Testis (tissue), 3 donors: ENCODE measurements around the gene PPARA. TPM values are rescaled to one million over a fixed set of nuclear protein-coding genes. Genes with fewer than 3 reads are reported as not detected.
A peak's percentile ranks its signal among the peaks of the same experiment; 100 is the strongest.
"Not testable (repeated sequence)": the region's sequence is repeated elsewhere in the genome, so short reads cannot be mapped to it uniquely, and the experiment has no call there.

Experiments used
- DNase-seq: peaks from one replicate; pipeline ENCODE4 v3.0.0-alpha.2; 2019
- H3K27ac ChIP-seq, 2 donors: fragments of 200-600 bp; sonication (generic); one replicate each; pipeline ENCODE4 v1.5.1; 2019
- H3K27me3 ChIP-seq: fragments of 200-600 bp; sonication (generic); one replicate; pipeline ENCODE4 v1.5.1; 2019
- H3K36me3 ChIP-seq: fragments of 200-600 bp; sonication (generic); one replicate; pipeline ENCODE4 v1.5.1; 2017; ENCODE audit warnings: low read depth; ENCODE audit errors: missing control alignments
- H3K4me1 ChIP-seq: fragments of 200-600 bp; sonication (generic); one replicate; pipeline ENCODE4 v1.5.1; 2019
- H3K4me3 ChIP-seq, 2 donors: fragments of 200-600 bp; sonication (generic); one replicate each; pipeline ENCODE4 v1.5.1; 2017 to 2019
- H3K9me3 ChIP-seq: fragments of 200-600 bp; sonication (generic); one replicate; pipeline ENCODE4 v1.5.1; 2017
- CTCF ChIP-seq, 3 experiments: fragments of 450-650 bp in 2 of 3; fragments of 200-600 bp in 1 of 3; sonication (generic) in 1 of 3; IDR thresholded peaks; one replicate each; pipeline ENCODE4 v1.5.1; 2016 to 2019; ENCODE audit warnings: antibody characterized with exemption in 3 of 3, mild to moderate bottlenecking in 2 of 3, moderate library complexity in 1 of 3
- POLR2A ChIP-seq: fragments of 450-650 bp; IDR thresholded peaks from one replicate; pipeline ENCODE4 v1.6.1; 2017; ENCODE audit warnings: antibody characterized with exemption, mild to moderate bottlenecking, moderate library complexity
- WGBS, 2 donors: methylation state at CpG; one replicate each; pipeline ENCODE4 v1.1.5; 2018; 5-methylcytosine and 5-hydroxymethylcytosine counted together
- intact Hi-C: fragments of 100-400 bp; cut with DNase I; formaldehyde crosslinking; loops from one replicate; pipeline ENCODE4 v1.15.1; 2023; ENCODE audit warnings: low total_unique reads
- polyA plus RNA-seq: library from polyadenylated mRNA; stranded (reverse); fragments of 350-450 nt; fragmentation: Illumina TruSeq; extraction: RNeasy Lipid Tissue Mini Kit (QIAGEN cat#74804); gene quantifications from one replicate; pipeline ENCODE4 v1.2.3, GENCODE V29; 2014; ENCODE audit warnings: low read depth, low replicate concordance; ENCODE audit not compliant: insufficient read depth
- total RNA-seq, 2 donors: library from RNA; depleted of rRNA; stranded (reverse); fragments of >200 nt; gene quantifications; one replicate each; pipeline ENCODE4 v1.2.3, GENCODE V29; 2016

PPARA gene
- total and polyA plus RNA-seq, 3 donors from 2014 or later = 4.8 to 19.9 (median 18.1) TPM

- DNase-seq = no peak
- no peak overlapping the region for H3K4me3 ChIP-seq
- intact Hi-C loops = no loop called here
- no peak for TF ChIP-seq CTCF (IDR thresholded peaks at IDR 0.05)
- TF ChIP-seq POLR2A = no peak
- H3K36me3 ChIP-seq = no peaks in the 10 kb centered on the region
- H3K9me3 ChIP-seq = no peaks in the 10 kb centered on the region
- H3K27me3 ChIP-seq = no peaks in the 10 kb centered on the region
- H3K4me1 ChIP-seq = peaks cover 32% of the 10 kb centered on the region
- WGBS, 2 donors = 94 to 97% methylated on average over 11 to 13 of the region's 13 CpGs
- H3K27ac ChIP-seq = no peak overlapping the region
Measured at GRCh38 chr22:46126853-46127385, 23.4 kb upstream of the PPARA start.

GRCh38 chr22:46127556-46127955 lies 22.8 kb upstream of the PPARA start:
- H3K4me1 ChIP-seq = peaks cover 28% of the 10 kb centered on the region
- intact Hi-C loops = no loop called here
- H3K27me3 ChIP-seq = no peaks in the 10 kb centered on the region
- TF ChIP-seq POLR2A (no peak), CTCF (IDR thresholded peaks at IDR 0.05) (no peak)
- no peak overlapping the region for H3K27ac ChIP-seq
- no peaks in the 10 kb centered on the region for H3K36me3 ChIP-seq
- WGBS, 2 donors = 88 to 95% methylated on average over 6 to 10 of the region's 10 CpGs
- H3K4me3 ChIP-seq = no peak overlapping the region
- DNase-seq = no peak
- no peaks in the 10 kb centered on the region for H3K9me3 ChIP-seq

- no peaks in the 10 kb centered on the region for H3K27me3 ChIP-seq
- 90 to 93% methylated on average over 8 to 12 of the region's 12 CpGs for WGBS, 2 donors
- DNase-seq = no peak
- no peaks in the 10 kb centered on the region for H3K9me3 ChIP-seq
- intact Hi-C loops = no loop called here
- peaks cover 18% of the 10 kb centered on the region for H3K4me1 ChIP-seq
- no peak overlapping the region for H3K27ac ChIP-seq
- no peak for TF ChIP-seq POLR2A
- TF ChIP-seq CTCF (IDR thresholded peaks at IDR 0.05) = no peak
- H3K4me3 ChIP-seq = no peak overlapping the region
- H3K36me3 ChIP-seq = no peaks in the 10 kb centered on the region
Measured at GRCh38 chr22:46128606-46129005, 21.7 kb upstream of the PPARA start.

GRCh38 chr22:46129390-46130041 lies 20.8 kb upstream of the PPARA start:
- peaks cover 13% of the 10 kb centered on the region for H3K4me1 ChIP-seq
- H3K27me3 ChIP-seq = no peaks in the 10 kb centered on the region
- no peaks in the 10 kb centered on the region for H3K9me3 ChIP-seq
- no peaks in the 10 kb centered on the region for H3K36me3 ChIP-seq
- WGBS, 2 donors = 54% methylated on average over 26 of the region's 26 CpGs; no CpG with 5 or more reads in 1 of the 2 donors
- intact Hi-C loops = no loop called here
- peak; percentile 75 for DNase-seq
- H3K4me3 ChIP-seq = no peak overlapping the region
- H3K27ac ChIP-seq = peak overlapping the region; percentile 50 to 69
- TF ChIP-seq CTCF (IDR thresholded peaks at IDR 0.05) (no peak), POLR2A (no peak)

- Histone ChIP-seq H3K4me1 (peaks cover 18% of the 10 kb centered on the region), H3K27ac (no peak overlapping the region), H3K27me3 (no peaks in the 10 kb centered on the region), H3K9me3 (no peaks in the 10 kb centered on the region), H3K4me3 (no peak overlapping the region), H3K36me3 (no peaks in the 10 kb centered on the region)
- no peak for DNase-seq
- 77 to 90% methylated on average over 13 of the region's 13 CpGs for WGBS, 2 donors
- TF ChIP-seq CTCF (IDR thresholded peaks at IDR 0.05) = no peak
- no peak for TF ChIP-seq POLR2A
- intact Hi-C loops = no loop called here
Measured at GRCh38 chr22:46131151-46131587, 19.2 kb upstream of the PPARA start.

- DNase-seq, H3K27ac ChIP-seq, H3K4me3 ChIP-seq, H3K9me3 ChIP-seq, intact Hi-C loops, H3K27me3 ChIP-seq, H3K36me3 ChIP-seq: not testable (repeated sequence)
- peaks cover 20% of the 10 kb centered on the region for H3K4me1 ChIP-seq
- 81 to 84% methylated on average over 8 to 12 of the region's 12 CpGs for WGBS, 2 donors
Measured at GRCh38 chr22:46132193-46132829, 18.0 kb upstream of the PPARA start.
